ENCODE results near the gene DDX43.

GRCh38 chr6:73369157-73369556 is 25.5 kb upstream of the DDX43 start:
- no peak for TF ChIP-seq CTCF (IDR thresholded peaks at IDR 0.05)
- no peak for TF ChIP-seq POLR2A (IDR thresholded peaks at IDR 0.05)

Measured in ovary (tissue), 3 donors.